AML-193 (cell line): ENCODE measurements around the gene SF3A1.

ENCODE experiments used
- DNase-seq, 2 experiments: peaks; one replicate each; lab custom pipeline; 2025; lab: John Stamatoyannopoulos, UW

The SF3A1 gene

DNA sequence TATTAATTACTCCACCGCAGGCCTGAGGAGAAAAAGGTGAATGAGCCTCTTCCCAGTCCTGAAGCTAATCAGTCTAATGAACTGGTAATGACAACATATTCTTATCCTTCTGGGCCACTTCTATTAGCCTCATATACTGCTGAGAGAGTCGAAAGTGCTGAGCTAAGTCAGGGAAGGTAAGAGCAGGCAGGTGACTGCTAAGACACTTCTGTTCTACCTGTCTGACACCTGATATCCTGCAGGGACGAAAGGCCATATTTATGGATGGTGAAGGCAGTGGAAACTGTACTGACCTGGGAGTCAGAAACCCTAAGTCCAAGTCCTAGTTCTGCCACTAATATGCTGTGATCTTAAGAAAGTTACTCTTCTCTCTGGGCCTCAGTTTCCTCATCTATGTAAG, 33.4 kb downstream of the SF3A1 start:
- no peak for DNase-seq

DNA sequence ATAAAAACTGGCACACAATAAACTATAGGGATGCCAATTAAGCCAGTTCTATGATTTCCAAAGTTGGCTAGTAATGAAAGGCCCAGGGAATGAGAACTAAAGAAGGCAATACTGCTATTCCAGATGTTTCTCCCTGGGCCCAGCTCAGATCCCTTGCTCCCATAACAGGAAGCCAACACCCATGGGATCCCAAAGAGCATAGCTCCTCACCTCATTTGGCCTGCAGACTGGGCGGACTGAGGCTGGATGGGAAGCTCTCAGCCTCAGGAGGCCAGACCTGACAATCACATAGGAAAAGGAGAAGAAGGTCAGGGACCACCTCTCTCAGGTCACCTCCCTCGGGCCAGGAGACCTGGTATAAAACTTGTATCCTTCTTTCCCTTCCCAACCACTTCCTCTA, 35.2 kb downstream of the SF3A1 start:
- no peak for DNase-seq

DNA sequence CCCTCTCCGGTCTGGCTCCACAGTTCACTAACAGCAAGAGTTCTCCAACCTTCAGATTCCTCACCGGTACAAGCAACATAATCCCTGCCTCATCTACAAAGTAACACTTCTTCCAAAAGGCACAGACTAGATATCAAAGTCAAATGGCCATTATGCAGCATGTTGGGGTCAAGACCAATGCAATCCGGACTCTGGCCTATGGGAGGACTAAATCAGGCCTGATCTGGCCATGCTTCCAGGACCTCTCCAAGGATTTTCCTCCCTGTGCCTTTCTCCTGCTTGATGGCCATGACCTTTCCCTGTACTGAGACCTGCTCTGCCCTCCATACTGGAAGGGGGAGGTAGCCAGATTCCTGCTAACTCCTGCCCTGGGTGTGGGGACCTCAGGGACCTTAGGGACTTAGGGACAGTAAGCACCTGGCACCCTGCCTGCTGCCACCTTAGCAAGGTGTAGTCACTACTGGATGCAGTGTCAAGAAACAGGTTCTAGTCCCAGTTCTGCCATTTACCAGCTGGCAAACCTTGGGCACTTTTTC, 36.6 kb downstream of the SF3A1 start:
- no peak for DNase-seq

DNA sequence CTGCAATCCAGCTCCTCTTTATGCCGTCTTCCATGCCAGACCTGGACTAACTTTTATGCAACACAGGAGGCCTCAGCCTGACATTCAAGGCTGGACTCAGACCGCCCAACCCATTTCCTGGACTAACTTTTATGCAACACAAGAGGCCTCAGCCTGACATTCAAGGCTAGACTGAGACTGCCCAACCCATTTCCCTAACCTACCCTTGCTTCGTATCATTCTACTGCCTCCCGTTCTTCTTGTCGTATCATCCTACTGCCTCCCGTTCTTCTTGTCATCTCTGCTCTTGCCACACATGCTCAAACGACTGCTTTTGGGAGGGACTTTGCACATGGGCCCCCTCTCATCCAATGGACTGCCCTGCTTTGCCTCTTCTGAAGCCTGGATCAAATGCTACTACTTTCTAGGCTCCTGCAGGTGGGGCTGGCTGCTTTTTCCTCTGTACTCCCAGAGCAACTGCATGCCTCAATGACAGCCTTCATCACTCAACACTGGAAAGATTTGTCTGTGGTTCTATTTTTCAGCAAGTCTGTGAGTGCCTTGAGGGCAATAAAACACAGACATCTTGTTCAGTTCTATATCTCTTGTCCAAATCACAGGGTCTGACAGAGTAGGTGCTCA, 37.8 kb downstream of the SF3A1 start:
- no peak for DNase-seq

DNA sequence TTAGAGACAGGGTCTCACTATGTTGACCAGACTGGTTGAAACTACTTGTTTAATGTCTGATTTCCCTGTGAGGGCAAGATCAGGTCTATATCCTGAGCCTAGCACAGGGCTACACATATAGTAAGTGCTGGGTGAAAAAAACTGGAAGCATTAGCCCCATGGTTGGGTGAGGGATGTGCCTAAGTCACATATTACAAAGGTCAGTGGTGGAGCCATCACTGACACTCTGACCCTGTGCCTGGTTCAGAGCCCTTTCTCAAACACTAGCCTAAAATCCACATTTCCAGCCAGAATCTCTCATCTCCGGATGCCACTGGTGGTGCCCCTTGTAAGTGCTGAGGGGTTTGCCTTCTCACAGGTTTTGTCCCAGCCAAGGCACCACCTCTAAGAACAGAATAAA, 38.9 kb downstream of the SF3A1 start:
- DNase-seq: no peak

DNA sequence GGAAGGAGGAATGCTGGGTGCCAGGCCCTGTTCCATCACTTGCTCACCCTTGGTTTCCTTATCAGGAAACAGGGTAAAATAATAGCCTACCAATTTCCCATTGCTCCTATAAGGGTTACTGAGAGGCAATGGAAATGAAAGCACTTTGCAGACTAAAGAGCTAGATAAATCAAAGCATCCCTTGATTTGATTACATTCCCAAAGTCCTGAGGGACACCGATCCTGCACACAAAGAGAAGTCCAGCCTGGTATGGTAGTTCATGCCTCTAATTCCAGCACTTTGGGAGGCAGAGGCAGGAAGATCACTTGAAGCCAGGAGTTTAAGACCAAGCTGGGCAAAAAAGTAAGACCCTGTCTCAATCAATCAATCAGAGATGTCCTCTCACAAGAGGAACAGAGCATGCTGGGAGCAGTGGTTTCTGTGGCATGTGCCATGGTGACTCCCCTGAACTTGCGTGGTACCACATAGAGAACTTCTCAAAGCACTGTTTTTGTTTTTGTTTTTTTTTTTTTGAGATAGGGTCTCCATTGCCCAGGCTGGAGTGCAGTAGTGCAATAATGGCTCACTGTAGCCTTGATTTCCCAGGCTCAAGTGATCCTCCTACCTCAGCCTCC, 40.6 kb downstream of the SF3A1 start:
- DNase-seq: no peak

DNA sequence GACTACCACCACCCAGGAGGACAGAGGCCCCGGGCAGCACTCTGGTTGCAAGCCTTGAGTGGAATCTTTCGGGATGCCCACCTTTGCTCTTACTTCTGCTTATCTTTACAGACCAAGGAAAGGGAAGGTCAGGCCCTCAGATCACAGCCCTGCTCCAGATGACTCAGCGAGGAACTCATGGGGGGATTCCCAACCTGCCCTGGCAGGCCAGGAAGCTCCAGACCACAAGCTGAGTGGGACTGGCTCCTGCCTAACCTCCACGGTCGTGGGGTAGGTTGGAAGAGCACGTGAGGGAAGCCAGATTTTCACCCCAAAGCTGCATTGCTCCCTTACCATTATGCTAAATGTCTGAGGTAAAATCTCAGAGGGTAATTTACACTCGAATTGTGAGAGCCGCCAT, 41.8 kb downstream of the SF3A1 start:
- no peak for DNase-seq

DNA sequence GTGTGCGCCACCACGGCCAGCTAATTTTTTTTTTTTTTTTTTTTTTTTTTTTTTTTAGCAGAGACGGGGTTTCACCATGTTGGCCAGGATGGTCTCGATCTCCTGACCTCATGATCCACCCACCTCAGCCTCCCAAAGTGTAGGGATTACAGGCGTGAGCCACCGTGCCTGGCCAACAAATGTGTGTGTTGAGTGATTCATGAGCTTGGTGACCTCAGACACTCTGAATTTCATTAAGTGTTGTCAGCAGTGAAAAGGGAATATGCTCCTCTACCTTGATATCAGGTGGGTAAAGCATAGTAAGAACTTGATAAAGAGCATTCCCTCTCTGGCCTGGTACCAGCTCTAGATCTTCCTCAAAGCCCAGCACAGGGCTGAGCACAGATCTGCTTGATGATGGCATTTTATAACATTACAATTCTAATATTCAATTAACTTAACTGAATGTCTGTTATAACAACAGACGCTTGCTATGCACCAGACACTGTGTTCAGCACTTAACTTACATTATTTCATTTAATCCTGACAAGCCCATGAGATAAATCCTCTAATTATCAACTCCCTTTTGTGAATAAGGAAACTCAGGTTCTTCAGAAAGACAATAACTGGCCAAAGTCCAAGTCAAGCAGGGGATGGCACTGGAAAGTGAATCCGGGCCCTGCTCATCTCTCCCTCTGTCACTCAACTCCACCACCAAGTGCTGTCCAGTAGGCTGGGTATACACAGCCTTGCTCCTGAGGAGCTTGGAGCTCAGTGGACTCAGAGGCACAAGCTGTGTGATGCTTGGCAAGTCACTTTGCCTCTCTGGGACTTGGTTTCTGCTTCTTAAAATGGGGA, 42.9 kb downstream of the SF3A1 start:
- DNase-seq: no peak

DNA sequence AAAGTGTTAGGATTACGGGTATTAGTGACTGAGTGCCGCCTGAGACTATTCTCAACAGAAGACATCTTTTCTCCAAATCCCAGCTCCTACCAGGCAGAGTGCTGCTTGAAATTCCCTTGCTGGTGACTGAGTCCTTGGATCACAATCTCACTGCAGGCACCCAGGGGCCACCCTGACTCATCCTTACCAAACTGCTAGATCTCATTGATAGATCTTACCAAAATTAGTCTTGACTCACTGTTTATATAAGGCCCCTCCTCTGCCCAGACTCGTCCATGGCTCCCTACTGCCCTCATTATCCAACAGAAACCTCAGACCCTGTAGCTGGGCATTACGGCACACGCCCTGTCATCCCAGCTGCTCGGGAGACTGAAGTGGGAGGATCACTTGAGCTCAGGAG, 44.6 kb downstream of the SF3A1 start:
- DNase-seq: no peak

DNA sequence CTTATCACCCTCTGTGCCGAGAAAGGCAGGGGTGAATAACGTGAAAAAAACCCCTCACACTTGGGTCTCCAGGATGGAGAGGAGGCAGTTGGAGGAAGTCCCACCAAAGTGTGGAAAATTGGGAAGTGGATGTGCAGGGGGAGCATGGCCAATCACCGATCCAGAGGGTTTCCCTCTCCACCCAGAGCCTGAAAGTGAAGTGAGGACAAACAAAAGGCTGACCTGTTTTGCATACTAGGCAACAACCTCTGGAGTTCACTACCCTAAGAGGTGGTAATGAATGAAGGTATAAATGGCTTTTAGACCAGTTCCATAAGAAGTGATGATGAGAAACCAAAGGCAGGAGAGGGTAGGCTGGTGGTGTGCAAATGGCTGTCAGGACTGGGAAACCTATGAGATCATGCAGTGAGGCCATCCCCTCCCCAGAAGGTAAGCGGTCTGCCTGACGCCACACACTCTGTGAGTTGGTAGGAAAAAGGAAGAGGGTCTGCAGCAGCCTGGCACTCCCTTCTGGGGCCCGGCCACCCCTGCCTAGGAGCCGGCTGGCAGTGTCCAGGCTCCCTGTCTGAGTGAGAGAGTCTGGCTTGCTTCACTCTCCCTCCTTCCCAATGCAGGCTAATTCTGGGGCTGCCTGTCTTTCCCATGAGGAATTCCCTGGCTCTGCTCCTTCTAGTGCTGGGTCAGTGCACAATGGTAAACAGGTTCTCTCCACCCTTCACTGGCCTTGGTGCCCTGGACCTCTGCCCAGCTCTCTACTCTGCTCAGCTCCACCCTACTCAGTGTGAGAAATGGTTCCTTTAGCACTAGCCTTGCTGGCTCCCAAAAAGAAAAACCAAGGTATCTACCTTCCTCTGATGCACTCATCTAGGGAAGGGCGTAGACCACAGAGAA, 45.6 kb downstream of the SF3A1 start:
- no peak for DNase-seq

DNA sequence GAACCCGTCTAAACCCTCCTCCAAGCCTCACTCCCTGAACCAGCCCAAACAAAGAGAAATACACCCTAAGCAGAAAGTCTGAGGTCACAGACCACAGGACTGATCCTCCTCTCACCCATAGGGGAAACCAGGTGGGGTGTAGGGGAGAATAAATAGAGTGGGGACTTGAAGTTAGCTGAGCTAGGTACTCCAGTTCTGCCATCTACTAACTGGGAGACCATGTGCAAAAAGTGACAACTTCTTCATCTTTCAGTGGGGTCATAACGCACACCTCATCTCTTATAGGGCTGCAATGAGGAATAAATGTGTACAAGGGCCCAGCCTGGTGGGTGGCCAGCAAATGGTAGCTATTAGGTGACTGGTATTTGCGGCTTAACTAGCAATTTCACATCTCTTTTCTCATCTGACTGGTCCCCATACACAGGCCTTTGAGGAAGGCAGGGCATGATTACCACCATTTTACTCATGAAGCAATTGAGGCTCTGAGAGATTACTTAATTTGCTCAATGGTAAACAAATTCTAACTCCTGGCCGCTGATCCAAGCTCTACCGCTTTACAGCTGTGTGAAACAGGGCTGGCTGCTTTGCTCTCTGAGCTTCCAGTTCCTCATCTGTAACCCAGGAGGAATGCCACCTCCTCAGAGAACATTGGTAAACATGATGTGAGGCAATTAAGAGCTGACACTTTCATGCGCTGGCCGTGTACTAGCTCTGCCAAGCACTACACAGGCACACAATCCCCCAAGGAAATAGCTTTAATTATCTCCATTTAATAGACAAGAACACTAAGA, 46.5 kb downstream of the SF3A1 start:
- DNase-seq: no peak

DNA sequence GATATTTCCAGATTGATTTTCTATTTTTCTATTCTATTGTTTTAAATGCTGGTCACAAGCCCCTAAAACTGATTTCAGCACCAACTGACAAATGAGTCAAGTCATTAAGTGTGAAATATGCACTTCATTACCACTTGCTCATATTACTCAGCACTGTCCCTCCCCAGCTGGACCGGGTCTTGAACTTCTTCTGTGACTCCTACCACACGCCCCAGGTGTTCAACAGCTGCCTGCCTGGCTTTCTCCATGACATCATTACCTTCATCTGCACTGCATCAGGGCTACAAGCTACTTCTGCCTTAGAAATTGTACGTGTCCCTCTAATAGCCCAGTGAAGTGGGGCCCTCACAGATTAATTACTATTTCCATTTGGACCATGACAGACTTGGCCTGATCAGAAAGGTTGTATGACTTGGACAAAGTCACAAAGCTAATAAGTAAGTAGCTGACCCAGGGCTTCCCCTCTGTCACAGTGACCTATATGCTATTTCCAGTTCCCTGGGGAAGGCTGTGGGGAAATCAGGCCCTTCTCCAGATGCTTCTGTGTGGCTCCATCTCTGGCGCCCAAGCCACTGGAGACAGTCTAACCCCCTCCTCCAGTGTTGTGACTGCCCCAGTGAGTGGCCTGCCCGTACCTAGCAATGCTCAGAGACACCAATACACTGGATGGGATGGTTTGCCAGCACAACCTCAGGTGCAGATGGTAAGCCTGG, 48.0 kb downstream of the SF3A1 start:
- no peak for DNase-seq

DNA sequence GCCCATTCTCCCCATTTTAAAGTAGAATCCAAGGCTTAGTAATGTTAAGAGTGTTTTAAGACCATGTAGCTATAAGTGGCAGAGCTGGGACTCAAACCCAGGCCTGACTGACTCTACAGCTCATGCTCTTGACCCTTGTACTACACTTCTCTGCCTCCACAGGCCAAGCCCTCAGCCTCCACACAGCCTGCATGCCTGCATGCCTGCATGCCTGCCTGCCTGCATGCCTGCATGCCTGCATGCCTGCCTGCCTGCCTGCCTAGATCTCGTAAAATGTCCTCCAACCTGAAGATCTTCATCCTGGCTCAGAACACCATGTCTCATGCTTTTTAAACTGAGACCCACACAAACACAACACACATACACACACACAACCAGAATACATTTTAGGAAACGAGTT, 48.6 kb downstream of the SF3A1 start:
- DNase-seq: no peak

DNA sequence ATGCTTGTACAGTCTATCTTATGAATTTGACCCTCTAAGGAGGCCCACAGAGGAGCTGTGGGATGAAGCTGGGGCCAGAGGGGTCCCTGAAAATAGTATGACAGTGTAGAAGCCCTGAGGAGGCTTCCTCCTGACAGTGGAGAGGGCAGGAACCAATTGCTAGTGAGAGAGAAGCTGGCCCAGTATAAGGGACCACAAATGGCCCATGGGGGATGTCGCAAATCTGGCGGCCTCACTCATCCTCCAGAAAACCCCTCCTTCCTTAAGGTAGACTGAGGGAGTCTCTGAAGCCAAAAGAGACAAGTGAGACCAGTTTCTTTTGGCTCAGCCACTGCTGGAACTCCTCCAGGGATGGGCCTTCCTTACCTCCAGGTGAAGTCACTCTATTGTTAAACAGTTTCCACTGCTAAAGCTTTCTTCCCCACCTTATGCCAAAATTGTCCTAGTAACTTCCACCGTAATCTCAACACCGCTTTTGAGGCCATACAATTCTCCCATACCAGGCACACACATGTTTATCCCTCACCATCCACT, 49.6 kb downstream of the SF3A1 start:
- no peak for DNase-seq

DNA sequence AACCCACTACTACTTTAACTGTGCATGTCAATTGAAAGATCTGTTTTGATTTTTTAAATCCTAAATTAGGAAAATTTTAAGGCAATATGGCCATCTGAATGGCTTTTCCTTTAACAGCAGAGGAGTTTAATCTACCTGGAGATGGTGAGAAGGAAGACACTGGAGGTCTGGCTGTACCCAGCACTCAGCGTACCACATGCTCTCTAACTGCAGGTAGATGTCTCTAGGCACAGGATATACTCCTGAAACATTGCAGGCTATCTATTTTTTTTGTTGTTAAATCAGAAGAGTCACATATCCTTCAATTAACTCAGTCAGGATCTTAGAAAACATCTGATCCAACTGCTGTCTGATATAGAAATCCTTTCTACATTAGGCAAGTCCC, 50.1 kb downstream of the SF3A1 start:
- DNase-seq: no peak

DNA sequence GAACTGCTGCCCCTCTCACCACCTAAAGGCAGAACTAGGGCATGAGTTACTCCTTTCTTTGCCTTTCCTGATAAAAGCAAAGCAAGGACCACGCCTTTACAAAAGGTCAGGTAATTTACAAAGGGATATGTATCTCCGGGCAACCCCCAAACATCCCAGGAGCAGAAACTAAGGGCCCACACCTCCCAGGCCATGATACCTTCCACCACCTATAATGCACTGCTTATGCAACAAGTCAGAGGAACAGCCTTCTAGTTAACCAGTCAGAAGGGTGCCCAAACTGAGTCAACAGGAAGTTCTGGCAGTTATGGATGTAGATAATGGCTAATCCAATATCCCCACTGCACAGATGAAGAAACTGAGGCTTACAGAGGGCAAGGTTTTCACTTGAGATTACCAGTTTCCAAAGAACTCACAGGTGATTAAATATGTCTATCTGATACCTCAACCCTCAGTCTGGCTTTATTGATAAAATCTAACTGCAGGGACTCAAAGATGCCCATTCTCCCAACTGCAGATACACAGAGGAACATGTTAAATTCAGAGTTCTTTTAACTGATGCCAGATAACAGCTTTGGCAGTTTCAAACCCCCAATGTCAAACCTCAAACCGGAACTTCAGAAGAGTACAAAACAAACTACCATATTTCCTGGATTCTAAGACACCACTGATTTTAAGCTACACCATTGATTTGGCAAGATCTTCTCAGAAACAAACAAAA, 50.6 kb downstream of the SF3A1 start:
- DNase-seq: peak; percentile 11 to 12

DNA sequence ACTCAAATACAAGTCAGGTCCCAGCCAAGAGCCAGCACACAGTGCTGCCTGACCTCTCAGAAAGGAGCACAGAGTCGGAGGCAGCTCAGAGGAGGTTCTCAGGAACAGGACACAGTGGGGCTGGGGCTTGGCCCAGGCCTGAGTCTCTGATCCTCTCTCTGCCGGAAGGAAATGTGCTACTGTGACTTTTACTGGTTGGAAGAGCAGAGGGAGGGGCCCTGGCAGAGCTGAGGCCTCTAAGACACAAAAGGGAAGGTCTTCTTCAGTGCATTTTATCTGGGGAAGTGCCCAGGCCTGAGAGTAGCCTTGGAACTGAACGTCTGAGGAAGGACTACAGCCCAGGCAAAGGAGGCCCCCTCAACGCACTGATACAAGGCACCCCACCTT, 51.2 kb downstream of the SF3A1 start:
- DNase-seq: peak; percentile 74 to 84

DNA sequence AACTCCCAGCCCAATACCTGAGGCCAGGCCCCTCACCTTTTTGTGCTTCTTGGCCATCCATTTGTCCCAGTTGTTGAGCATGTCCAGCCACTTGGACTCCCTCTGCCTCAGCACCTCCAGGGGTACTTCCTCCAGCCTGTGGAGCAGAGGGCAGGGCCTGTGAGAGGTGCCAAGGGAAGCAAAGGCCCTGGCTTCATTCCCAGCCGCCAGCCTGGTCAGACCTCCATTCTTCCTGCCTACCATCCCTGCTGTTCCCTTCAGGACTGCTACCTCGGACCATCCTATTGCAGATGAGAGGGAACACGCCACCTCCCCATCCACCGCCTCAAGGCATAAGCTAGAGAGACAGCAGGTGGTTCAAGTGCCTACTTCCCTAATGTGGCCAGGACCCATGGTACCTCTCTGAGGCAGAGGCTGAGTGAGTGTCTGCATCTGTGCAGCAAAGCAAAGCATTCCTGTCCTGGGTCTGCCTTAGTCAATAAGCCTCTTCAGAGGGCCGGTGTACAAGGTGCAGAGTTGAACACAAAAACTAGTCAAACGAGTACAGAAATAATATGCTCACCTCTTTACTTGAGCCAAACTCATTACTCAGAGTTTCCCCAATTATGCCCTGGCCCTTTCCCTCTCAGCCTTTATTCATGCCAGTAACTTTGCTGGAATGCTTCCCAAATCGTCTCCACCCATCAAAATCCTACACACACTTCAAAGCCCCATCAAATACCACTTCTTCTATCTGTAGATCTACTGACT, 52.0 kb downstream of the SF3A1 start:
- no peak for DNase-seq

DNA sequence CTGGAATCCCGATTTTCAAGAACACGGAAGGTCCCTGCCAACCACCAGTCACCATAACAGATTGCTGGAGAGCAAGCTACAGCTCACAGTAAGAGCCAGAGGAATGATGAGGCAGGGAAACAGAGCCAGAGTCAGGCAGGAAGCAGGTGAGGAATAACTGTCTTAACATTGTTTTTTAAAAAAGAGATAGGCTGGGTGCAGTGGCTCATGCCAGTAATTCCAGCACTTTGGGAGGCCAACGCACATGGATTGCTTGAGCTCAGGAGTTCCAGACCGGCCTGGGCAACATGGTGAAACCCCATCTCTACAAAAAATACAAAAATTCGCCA, 53.9 kb downstream of the SF3A1 start:
- no peak for DNase-seq
